ENCODE measurements around the gene NINJ2. TPM values are rescaled to one million over a fixed set of nuclear protein-coding genes. Genes with fewer than 3 reads are reported as not detected.

Gene NINJ2
- total RNA-seq, 4 donors from 2014 or later: 0.78 to 9.0 (median 5.2) TPM

- Histone ChIP-seq H3K36me3 (no peaks in the 10 kb centered on the region), H3K27ac (peak overlapping the region; percentile 77 to 99 (median 96)), H3K4me3 (no peak overlapping the region), H3K27me3 (no peaks in the 10 kb centered on the region), H3K9me3 (no peaks in the 10 kb centered on the region), H3K4me1 (peaks cover 6 to 57% (median 22%) of the 10 kb centered on the region in 3 donors)
- ATAC-seq: peak; percentile 60
- 32 to 45% methylated on average over 7 to 8 of the region's 14 CpGs for WGBS, 2 donors (ENCODE audit: low coverage in 1 of 2)
- no peak for TF ChIP-seq EP300 (IDR thresholded peaks at IDR 0.05)
- TF ChIP-seq POLR2AphosphoS5 (IDR thresholded peaks at IDR 0.05): peak; percentile 54
- no peak for TF ChIP-seq CTCF (IDR thresholded peaks at IDR 0.05)
- TF ChIP-seq POLR2A (IDR thresholded peaks at IDR 0.05): no peak
These were observed 16.5 kb downstream of the NINJ2 start for GRCh38 chr12:646442-647384.

- no peaks in the 10 kb centered on the region for H3K9me3 ChIP-seq
- no peak overlapping the region for H3K4me3 ChIP-seq
- H3K27ac ChIP-seq: peak overlapping the region; percentile 77 to 99 (median 96)
- H3K36me3 ChIP-seq: no peaks in the 10 kb centered on the region
- H3K4me1 ChIP-seq: peaks cover 6 to 57% (median 22%) of the 10 kb centered on the region in 3 donors
- H3K27me3 ChIP-seq: no peaks in the 10 kb centered on the region
- peak; percentile 31 for ATAC-seq
- TF ChIP-seq POLR2AphosphoS5 (IDR thresholded peaks at IDR 0.05) (peak; percentile 19), POLR2A (IDR thresholded peaks at IDR 0.05) (no peak)
- 2 to 20% methylated on average over 5 to 6 of the region's 8 CpGs for WGBS, 2 donors (ENCODE audit: low coverage in 1 of 2)
These were observed 17.6 kb downstream of the NINJ2 start for GRCh38 chr12:645563-646071.

- Histone ChIP-seq H3K4me1 (peaks cover 6 to 57% (median 22%) of the 10 kb centered on the region in 3 donors), H3K4me3 (no peak overlapping the region), H3K9me3 (no peaks in the 10 kb centered on the region), H3K27me3 (no peaks in the 10 kb centered on the region), H3K36me3 (no peaks in the 10 kb centered on the region), H3K27ac (peak overlapping the region in 3 of 4 donors; percentile 94 to 99 (median 97))
- no peak for ATAC-seq
- 51 to 70% methylated on average over 6 of the region's 6 CpGs for WGBS, 2 donors (ENCODE audit: low coverage in 1 of 2)
- TF ChIP-seq POLR2A (IDR thresholded peaks at IDR 0.05) (no peak), POLR2AphosphoS5 (IDR thresholded peaks at IDR 0.05) (no peak), CTCF (IDR thresholded peaks at IDR 0.05) (no peak), EP300 (IDR thresholded peaks at IDR 0.05) (no peak)
These were observed 18.3 kb downstream of the NINJ2 start for GRCh38 chr12:644818-645552.

GRCh38 chr12:644303-644639, 19.0 kb downstream of the NINJ2 start:
- TF ChIP-seq CTCF (IDR thresholded peaks at IDR 0.05) (no peak), POLR2AphosphoS5 (IDR thresholded peaks at IDR 0.05) (no peak), EP300 (IDR thresholded peaks at IDR 0.05) (no peak), POLR2A (IDR thresholded peaks at IDR 0.05) (no peak)
- Histone ChIP-seq H3K4me1 (peaks cover 6 to 57% (median 22%) of the 10 kb centered on the region in 3 donors), H3K27me3 (no peaks in the 10 kb centered on the region), H3K4me3 (peak overlapping the region in 1 of 2 donors; percentile 77), H3K9me3 (no peaks in the 10 kb centered on the region), H3K27ac (peak overlapping the region in 3 of 4 donors; percentile 94 to 99 (median 97)), H3K36me3 (no peaks in the 10 kb centered on the region)
- ATAC-seq: no peak
- WGBS, 2 donors (ENCODE audit: low coverage in 1 of 2): 90 to 91% methylated on average over 5 to 6 of the region's 6 CpGs

Data from gastroesophageal sphincter (tissue), 4 donors.